ENCODE data around the gene SNAPC5.

SNAPC5 gene

GRCh38 chr15:66489179-66489791 lies 8.3 kb downstream of the SNAPC5 start:
- Histone ChIP-seq H2BK5ac (ENCODE audit: low read depth, low read length, poor library complexity, severe bottlenecking) (no peak overlapping the region), H3K27me3 (ENCODE audit: control insufficient read depth in 1 of 2, insufficient read depth in 1 of 2, low read length in 2 of 2) (no peaks in the 10 kb centered on the region), H3K79me1 (replicated peaks; ENCODE audit: low read length, poor library complexity, severe bottlenecking) (peaks cover 25% of the 10 kb centered on the region), H3K4me1 (ENCODE audit: control insufficient read depth, insufficient read depth, low read depth, low read length) (no peaks in the 10 kb centered on the region), H2BK120ac (ENCODE audit: low read depth, low read length) (no peak overlapping the region), H2AK5ac (ENCODE audit: low read length, severe bottlenecking) (no peak overlapping the region), H3K36me3 (ENCODE audit: control insufficient read depth in 1 of 2, insufficient read depth in 2 of 2, low read depth in 1 of 2, low read length in 2 of 2) (peaks cover 44 to 97% of the 10 kb centered on the region in 2 experiments), H2BK12ac (ENCODE audit: low read length in 2 of 2) (no peak overlapping the region), H2BK15ac (ENCODE audit: low read depth, poor library complexity, severe bottlenecking) (no peak overlapping the region), H3K27ac (ENCODE audit: low read length, poor library complexity, severe bottlenecking) (no peak overlapping the region), H2AFZ (ENCODE audit: low read depth, low read length) (no peak overlapping the region), H4K91ac (ENCODE audit: low read length) (no peak overlapping the region), H3K4me3 (ENCODE audit: insufficient read depth in 1 of 2, low read depth in 1 of 2, low read length in 2 of 2) (no peak overlapping the region), H3K18ac (ENCODE audit: low read depth in 1 of 2, low read length in 2 of 2) (no peak overlapping the region), H3K23ac (ENCODE audit: low read length in 2 of 2) (no peak overlapping the region), H4K8ac (ENCODE audit: low read length) (no peak overlapping the region), H3K9ac (ENCODE audit: low read length) (no peak overlapping the region), H3K4ac (ENCODE audit: low read depth in 1 of 2, low read length in 2 of 2) (no peak overlapping the region), H3K4me2 (ENCODE audit: low read length, poor library complexity, severe bottlenecking) (no peak overlapping the region), H3K14ac (ENCODE audit: low read length in 2 of 2) (no peak overlapping the region), H3K9me3 (ENCODE audit: control insufficient read depth, low read length) (no peaks in the 10 kb centered on the region)
- no peak for DNase-seq
- 93% methylated on average over 6 of the region's 6 CpGs for WGBS

GRCh38 chr15:66488525-66488924 lies 9.0 kb downstream of the SNAPC5 start:
- no peak overlapping the region for H2BK120ac ChIP-seq (ENCODE audit: low read depth, low read length)
- WGBS: 97% methylated on average over 5 of the region's 5 CpGs

GRCh38 chr15:66486887-66487286 lies 10.7 kb downstream of the SNAPC5 start:
- Histone ChIP-seq H2BK12ac (ENCODE audit: low read length in 2 of 2) (no peak overlapping the region), H2AFZ (ENCODE audit: low read depth, low read length) (no peak overlapping the region), H3K18ac (ENCODE audit: low read depth in 1 of 2, low read length in 2 of 2) (no peak overlapping the region), H2AK5ac (ENCODE audit: low read length, severe bottlenecking) (no peak overlapping the region), H3K79me1 (replicated peaks; ENCODE audit: low read length, poor library complexity, severe bottlenecking) (peaks cover 26% of the 10 kb centered on the region), H3K4me1 (ENCODE audit: control insufficient read depth, insufficient read depth, low read depth, low read length) (peaks cover 3% of the 10 kb centered on the region), H3K4me2 (ENCODE audit: low read length, poor library complexity, severe bottlenecking) (no peak overlapping the region), H2BK120ac (ENCODE audit: low read depth, low read length) (no peak overlapping the region), H4K8ac (ENCODE audit: low read length) (no peak overlapping the region), H3K9me3 (ENCODE audit: control insufficient read depth, low read length) (no peaks in the 10 kb centered on the region), H2BK15ac (ENCODE audit: low read depth, poor library complexity, severe bottlenecking) (no peak overlapping the region), H3K27me3 (ENCODE audit: control insufficient read depth in 1 of 2, insufficient read depth in 1 of 2, low read length in 2 of 2) (no peaks in the 10 kb centered on the region), H3K36me3 (ENCODE audit: control insufficient read depth in 1 of 2, insufficient read depth in 2 of 2, low read depth in 1 of 2, low read length in 2 of 2) (peaks cover 48 to 87% of the 10 kb centered on the region in 2 experiments), H3K23ac (ENCODE audit: low read length in 2 of 2) (no peak overlapping the region), H2BK5ac (ENCODE audit: low read depth, low read length, poor library complexity, severe bottlenecking) (no peak overlapping the region), H3K4ac (ENCODE audit: low read depth in 1 of 2, low read length in 2 of 2) (no peak overlapping the region), H3K14ac (ENCODE audit: low read length in 2 of 2) (no peak overlapping the region), H3K4me3 (ENCODE audit: insufficient read depth in 1 of 2, low read depth in 1 of 2, low read length in 2 of 2) (no peak overlapping the region), H4K91ac (ENCODE audit: low read length) (no peak overlapping the region), H3K27ac (ENCODE audit: low read length, poor library complexity, severe bottlenecking) (no peak overlapping the region), H3K9ac (ENCODE audit: low read length) (no peak overlapping the region)
- 100% methylated on average over 3 of the region's 3 CpGs for WGBS
- DNase-seq: no peak

More at GRCh38 chr15:66488525-66488924, 9.0 kb downstream of the SNAPC5 start:
- Histone ChIP-seq H2BK15ac (ENCODE audit: low read depth, poor library complexity, severe bottlenecking) (no peak overlapping the region), H3K36me3 (ENCODE audit: control insufficient read depth in 1 of 2, insufficient read depth in 2 of 2, low read depth in 1 of 2, low read length in 2 of 2) (peaks cover 44 to 90% of the 10 kb centered on the region in 2 experiments), H3K9ac (ENCODE audit: low read length) (no peak overlapping the region), H3K27me3 (ENCODE audit: control insufficient read depth in 1 of 2, insufficient read depth in 1 of 2, low read length in 2 of 2) (no peaks in the 10 kb centered on the region), H3K4me1 (ENCODE audit: control insufficient read depth, insufficient read depth, low read depth, low read length) (no peaks in the 10 kb centered on the region), H2BK5ac (ENCODE audit: low read depth, low read length, poor library complexity, severe bottlenecking) (no peak overlapping the region), H2AFZ (ENCODE audit: low read depth, low read length) (no peak overlapping the region), H4K8ac (ENCODE audit: low read length) (no peak overlapping the region), H3K4me3 (ENCODE audit: insufficient read depth in 1 of 2, low read depth in 1 of 2, low read length in 2 of 2) (no peak overlapping the region), H3K79me1 (replicated peaks; ENCODE audit: low read length, poor library complexity, severe bottlenecking) (peaks cover 26% of the 10 kb centered on the region), H3K9me3 (ENCODE audit: control insufficient read depth, low read length) (no peaks in the 10 kb centered on the region), H4K91ac (ENCODE audit: low read length) (no peak overlapping the region), H2BK12ac (ENCODE audit: low read length in 2 of 2) (no peak overlapping the region), H3K4ac (ENCODE audit: low read depth in 1 of 2, low read length in 2 of 2) (no peak overlapping the region), H2AK5ac (ENCODE audit: low read length, severe bottlenecking) (no peak overlapping the region), H3K14ac (ENCODE audit: low read length in 2 of 2) (no peak overlapping the region), H3K27ac (ENCODE audit: low read length, poor library complexity, severe bottlenecking) (no peak overlapping the region), H3K18ac (ENCODE audit: low read depth in 1 of 2, low read length in 2 of 2) (no peak overlapping the region), H3K4me2 (ENCODE audit: low read length, poor library complexity, severe bottlenecking) (no peak overlapping the region), H3K23ac (ENCODE audit: low read length in 2 of 2) (no peak overlapping the region)
- DNase-seq: no peak

- no peak overlapping the region for H4K91ac ChIP-seq (ENCODE audit: low read length)
- no peak overlapping the region for H2BK5ac ChIP-seq (ENCODE audit: low read depth, low read length, poor library complexity, severe bottlenecking)
- H4K8ac ChIP-seq (ENCODE audit: low read length): no peak overlapping the region
- H2AK5ac ChIP-seq (ENCODE audit: low read length, severe bottlenecking): no peak overlapping the region
- H3K27me3 ChIP-seq (ENCODE audit: control insufficient read depth in 1 of 2, insufficient read depth in 1 of 2, low read length in 2 of 2): no peaks in the 10 kb centered on the region
- no peak overlapping the region for H2BK15ac ChIP-seq (ENCODE audit: low read depth, poor library complexity, severe bottlenecking)
- peaks cover 22% of the 10 kb centered on the region for H3K79me1 ChIP-seq (replicated peaks; ENCODE audit: low read length, poor library complexity, severe bottlenecking)
- 98% methylated on average over 5 of the region's 5 CpGs for WGBS
- no peaks in the 10 kb centered on the region for H3K9me3 ChIP-seq (ENCODE audit: control insufficient read depth, low read length)
- H3K4ac ChIP-seq (ENCODE audit: low read depth in 1 of 2, low read length in 2 of 2): no peak overlapping the region
- peaks cover 5% of the 10 kb centered on the region for H3K4me1 ChIP-seq (ENCODE audit: control insufficient read depth, insufficient read depth, low read depth, low read length)
- H3K4me2 ChIP-seq (ENCODE audit: low read length, poor library complexity, severe bottlenecking): no peak overlapping the region
- H3K18ac ChIP-seq (ENCODE audit: low read depth in 1 of 2, low read length in 2 of 2): no peak overlapping the region
- DNase-seq: no peak
- no peak overlapping the region for H3K4me3 ChIP-seq (ENCODE audit: insufficient read depth in 1 of 2, low read depth in 1 of 2, low read length in 2 of 2)
- H3K9ac ChIP-seq (ENCODE audit: low read length): no peak overlapping the region
- no peak overlapping the region for H3K14ac ChIP-seq (ENCODE audit: low read length in 2 of 2)
- H3K36me3 ChIP-seq (ENCODE audit: control insufficient read depth in 1 of 2, insufficient read depth in 2 of 2, low read depth in 1 of 2, low read length in 2 of 2): peaks cover 42 to 75% of the 10 kb centered on the region in 2 experiments
- no peak overlapping the region for H2BK120ac ChIP-seq (ENCODE audit: low read depth, low read length)
- H2BK12ac ChIP-seq (ENCODE audit: low read length in 2 of 2): no peak overlapping the region
- H2AFZ ChIP-seq (ENCODE audit: low read depth, low read length): no peak overlapping the region
- no peak overlapping the region for H3K27ac ChIP-seq (ENCODE audit: low read length, poor library complexity, severe bottlenecking)
- H3K23ac ChIP-seq (ENCODE audit: low read length in 2 of 2): no peak overlapping the region
Measured at GRCh38 chr15:66484539-66485112, 12.9 kb downstream of the SNAPC5 start.

All from mesenchymal stem cell (in vitro differentiated cells and primary cell).